Measurements from ENCODE around the gene MBNL2.

MBNL2 gene

DNA sequence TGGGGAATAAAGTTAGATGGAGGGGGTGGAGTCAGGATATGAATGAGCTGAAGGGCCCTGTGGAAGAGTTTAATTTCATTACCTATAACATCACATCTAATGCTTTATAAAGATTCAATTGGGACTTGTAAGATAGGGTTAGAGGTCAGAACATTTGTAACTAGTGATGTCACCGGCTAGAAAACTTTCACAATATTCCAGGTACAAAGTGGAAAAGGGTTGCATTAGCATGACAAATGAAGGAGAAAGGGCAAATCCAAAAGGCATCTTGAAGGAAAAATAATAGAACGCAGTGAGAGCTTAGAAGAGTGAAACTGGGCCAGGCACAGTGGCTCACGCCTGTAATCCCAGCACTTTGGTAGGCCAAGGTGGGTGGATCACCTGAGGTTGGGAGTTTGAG lies 7.6 kb downstream of the MBNL2 start:
- Histone ChIP-seq H3K4me1 (ENCODE audit: insufficient read depth, low read length) (peaks cover 23% of the 10 kb centered on the region), H3K27me3 (ENCODE audit: insufficient read depth, low read length) (no peaks in the 10 kb centered on the region), H3K36me3 (ENCODE audit: insufficient read depth, low read length) (no peaks in the 10 kb centered on the region), H3K4me3 (ENCODE audit: low read length) (no peak overlapping the region), H2AFZ (ENCODE audit: low read depth, low read length) (no peak overlapping the region), H3K9me3 (ENCODE audit: low read length) (peaks cover 8% of the 10 kb centered on the region)

DNA sequence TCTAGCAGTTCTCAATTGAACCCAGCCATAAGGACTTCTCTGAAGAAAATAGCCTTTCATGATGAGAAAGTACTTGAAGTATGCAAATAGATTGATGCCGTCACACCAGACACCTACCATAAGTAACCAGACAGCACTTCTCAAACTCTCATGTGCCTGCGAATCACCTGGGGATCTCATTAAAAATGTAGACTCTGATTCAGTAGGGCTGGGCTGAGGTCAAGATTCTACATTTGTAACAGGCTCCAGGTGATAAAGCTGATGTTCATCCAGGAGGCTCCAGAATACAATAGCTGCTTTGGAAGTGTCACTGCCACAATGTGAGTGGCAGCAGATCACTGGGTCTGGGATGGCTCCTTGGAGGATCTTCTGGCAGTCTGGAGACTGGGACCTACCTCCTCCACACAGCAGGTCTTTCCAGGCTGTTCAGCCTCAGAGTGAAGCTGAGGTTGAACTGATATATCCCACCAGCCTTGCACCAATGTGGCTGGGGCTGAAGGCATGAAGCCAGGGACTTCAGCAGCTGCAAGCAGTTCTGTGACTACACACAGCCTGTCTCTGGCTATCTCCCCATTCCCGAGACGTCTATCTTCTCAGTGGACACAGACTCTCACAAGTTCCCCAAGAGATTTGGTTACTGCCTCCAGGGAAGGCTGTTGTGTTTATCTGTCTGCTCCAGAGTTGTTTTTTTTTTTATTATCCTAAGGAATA lies 9.1 kb downstream of the MBNL2 start:
- Histone ChIP-seq H3K9me3 (ENCODE audit: low read length) (peaks cover 8% of the 10 kb centered on the region), H3K36me3 (ENCODE audit: insufficient read depth, low read length) (no peaks in the 10 kb centered on the region), H3K4me1 (ENCODE audit: insufficient read depth, low read length) (peaks cover 9% of the 10 kb centered on the region), H3K27me3 (ENCODE audit: insufficient read depth, low read length) (no peaks in the 10 kb centered on the region), H2AFZ (ENCODE audit: low read depth, low read length) (no peak overlapping the region), H3K4me3 (ENCODE audit: low read length) (no peak overlapping the region)

DNA sequence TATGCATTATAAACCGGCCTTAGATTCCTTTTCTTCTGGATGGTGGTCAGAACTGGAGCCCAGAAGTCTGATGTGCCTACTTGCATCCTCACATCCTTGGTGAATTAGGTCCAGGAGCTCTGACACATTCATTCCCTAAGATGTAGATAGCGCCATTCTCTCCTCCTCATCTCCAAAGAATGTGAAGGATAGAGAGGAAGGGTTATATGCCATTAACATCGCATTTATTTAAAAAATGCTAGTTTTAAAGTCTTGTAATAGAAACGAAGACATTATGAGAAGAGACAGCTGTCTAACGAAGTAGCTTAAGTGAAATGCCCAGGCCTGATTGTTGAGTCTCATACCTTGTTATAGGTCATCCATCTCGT lies 9.7 kb downstream of the MBNL2 start:
- no peaks in the 10 kb centered on the region for H3K36me3 ChIP-seq (ENCODE audit: insufficient read depth, low read length)
- no peaks in the 10 kb centered on the region for H3K27me3 ChIP-seq (ENCODE audit: insufficient read depth, low read length)
- no peak overlapping the region for H2AFZ ChIP-seq (ENCODE audit: low read depth, low read length)
- H3K4me3 ChIP-seq (ENCODE audit: low read length) = no peak overlapping the region
- peaks cover 5% of the 10 kb centered on the region for H3K4me1 ChIP-seq (ENCODE audit: insufficient read depth, low read length)
- H3K9me3 ChIP-seq (ENCODE audit: low read length) = peaks cover 8% of the 10 kb centered on the region

DNA sequence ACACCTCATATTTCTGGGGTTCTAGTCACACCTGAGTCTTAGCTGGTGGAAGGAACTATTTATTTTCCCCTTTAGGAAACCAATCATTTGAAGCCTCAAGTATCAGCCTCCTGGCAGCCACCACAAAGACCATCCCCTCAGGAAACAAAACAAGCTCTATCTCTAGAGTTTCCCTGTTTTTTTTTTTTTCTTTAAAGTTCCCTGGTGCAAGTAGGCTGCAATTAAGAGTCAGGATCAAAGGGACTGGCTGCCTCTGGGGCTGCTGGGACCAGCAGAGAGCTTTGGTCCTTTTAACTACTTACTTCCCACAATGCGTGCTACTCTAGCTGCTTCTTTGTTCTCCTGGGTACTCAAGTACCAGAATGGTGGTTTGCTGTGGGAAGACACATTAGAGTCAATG lies 11.4 kb downstream of the MBNL2 start:
- H3K36me3 ChIP-seq (ENCODE audit: insufficient read depth, low read length) = peaks cover 1% of the 10 kb centered on the region
- H3K9me3 ChIP-seq (ENCODE audit: low read length) = peaks cover 8% of the 10 kb centered on the region
- no peak overlapping the region for H3K4me3 ChIP-seq (ENCODE audit: low read length)
- no peaks in the 10 kb centered on the region for H3K27me3 ChIP-seq (ENCODE audit: insufficient read depth, low read length)
- H2AFZ ChIP-seq (ENCODE audit: low read depth, low read length) = no peak overlapping the region
- no peaks in the 10 kb centered on the region for H3K4me1 ChIP-seq (ENCODE audit: insufficient read depth, low read length)

DNA sequence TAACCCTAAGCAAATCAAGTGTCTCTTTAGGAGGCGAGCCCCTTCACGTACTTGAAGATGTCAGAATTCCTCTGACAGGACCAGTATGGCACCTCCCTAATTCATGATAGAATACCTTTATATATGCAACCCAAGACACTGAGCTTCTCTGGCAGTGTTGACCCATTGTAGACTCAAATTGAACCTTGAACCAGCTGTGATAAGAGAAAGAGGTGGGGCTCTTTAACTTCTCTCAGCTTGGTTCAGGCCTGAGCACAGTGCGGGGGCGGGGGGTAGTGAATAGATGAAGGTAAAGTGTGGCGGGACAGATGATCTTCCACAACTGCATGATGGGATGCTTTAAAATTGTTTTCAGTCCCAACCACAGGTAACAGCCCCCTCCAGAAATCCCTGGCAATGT lies 12.1 kb downstream of the MBNL2 start:
- peaks cover 8% of the 10 kb centered on the region for H3K9me3 ChIP-seq (ENCODE audit: low read length)
- no peak overlapping the region for H2AFZ ChIP-seq (ENCODE audit: low read depth, low read length)
- H3K36me3 ChIP-seq (ENCODE audit: insufficient read depth, low read length) = peaks cover 2% of the 10 kb centered on the region
- no peaks in the 10 kb centered on the region for H3K27me3 ChIP-seq (ENCODE audit: insufficient read depth, low read length)
- H3K4me1 ChIP-seq (ENCODE audit: insufficient read depth, low read length) = no peaks in the 10 kb centered on the region
- no peak overlapping the region for H3K4me3 ChIP-seq (ENCODE audit: low read length)

DNA sequence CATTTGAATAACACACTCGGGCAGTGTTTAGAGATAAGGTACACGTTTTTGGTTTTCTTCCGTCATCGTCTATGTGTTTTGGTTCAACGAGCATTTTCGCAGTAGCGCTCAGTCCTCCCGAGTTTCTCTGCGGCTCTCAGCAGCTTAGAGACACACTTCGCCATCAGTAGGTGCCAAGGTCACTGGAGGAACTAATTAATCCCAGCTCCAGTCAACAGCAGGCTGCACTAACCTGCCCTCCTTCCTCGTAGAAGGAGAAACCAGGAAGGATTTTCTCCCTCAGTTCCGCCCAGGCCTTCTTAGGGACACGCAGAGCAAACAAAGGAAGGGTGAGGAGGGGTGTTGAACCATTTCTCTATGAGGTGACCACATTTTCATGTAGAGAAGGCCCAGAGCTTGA lies 12.6 kb downstream of the MBNL2 start:
- no peak overlapping the region for H2AFZ ChIP-seq (ENCODE audit: low read depth, low read length)
- H3K36me3 ChIP-seq (ENCODE audit: insufficient read depth, low read length) = peaks cover 2% of the 10 kb centered on the region
- no peak overlapping the region for H3K4me3 ChIP-seq (ENCODE audit: low read length)
- H3K27me3 ChIP-seq (ENCODE audit: insufficient read depth, low read length) = no peaks in the 10 kb centered on the region
- H3K4me1 ChIP-seq (ENCODE audit: insufficient read depth, low read length) = no peaks in the 10 kb centered on the region
- H3K9me3 ChIP-seq (ENCODE audit: low read length) = peaks cover 8% of the 10 kb centered on the region

DNA sequence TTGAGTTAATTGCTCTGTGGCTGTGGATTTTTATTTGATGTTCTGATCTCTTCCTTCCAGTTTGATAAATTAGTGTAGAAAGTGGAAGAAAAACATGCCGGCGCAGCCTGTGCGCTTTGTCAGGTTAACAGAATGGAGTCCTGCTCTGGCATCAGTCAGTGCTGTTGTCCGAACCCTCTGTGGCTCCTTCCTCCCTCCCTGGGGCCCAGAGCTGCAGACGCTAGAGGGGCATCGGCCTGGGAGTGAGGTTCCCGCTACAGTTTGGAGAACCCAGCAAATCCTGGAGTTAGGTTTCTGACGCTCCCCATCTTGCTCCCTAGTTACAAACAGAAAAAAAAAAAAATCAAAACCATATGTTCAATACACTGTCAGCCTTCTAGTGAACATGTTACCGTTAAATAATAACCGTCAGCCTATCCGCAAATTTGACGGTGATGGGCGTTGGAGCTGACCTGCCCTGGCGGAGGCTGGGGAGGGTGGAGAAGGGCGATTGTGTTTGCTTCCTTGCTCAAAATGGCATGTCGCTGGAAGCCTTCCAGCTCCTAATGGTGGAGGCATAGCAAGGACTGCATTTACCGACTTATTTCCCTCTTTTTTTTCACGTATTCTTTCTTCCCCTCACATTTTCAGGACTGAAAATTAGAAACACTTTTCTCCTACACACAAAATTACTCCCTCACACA lies 13.6 kb downstream of the MBNL2 start:
- Histone ChIP-seq H3K4me1 (ENCODE audit: insufficient read depth, low read length) (no peaks in the 10 kb centered on the region), H3K4me3 (ENCODE audit: low read length) (no peak overlapping the region), H3K36me3 (ENCODE audit: insufficient read depth, low read length) (peaks cover 2% of the 10 kb centered on the region), H3K9me3 (ENCODE audit: low read length) (peaks cover 6% of the 10 kb centered on the region), H2AFZ (ENCODE audit: low read depth, low read length) (no peak overlapping the region), H3K27me3 (ENCODE audit: insufficient read depth, low read length) (no peaks in the 10 kb centered on the region)

DNA sequence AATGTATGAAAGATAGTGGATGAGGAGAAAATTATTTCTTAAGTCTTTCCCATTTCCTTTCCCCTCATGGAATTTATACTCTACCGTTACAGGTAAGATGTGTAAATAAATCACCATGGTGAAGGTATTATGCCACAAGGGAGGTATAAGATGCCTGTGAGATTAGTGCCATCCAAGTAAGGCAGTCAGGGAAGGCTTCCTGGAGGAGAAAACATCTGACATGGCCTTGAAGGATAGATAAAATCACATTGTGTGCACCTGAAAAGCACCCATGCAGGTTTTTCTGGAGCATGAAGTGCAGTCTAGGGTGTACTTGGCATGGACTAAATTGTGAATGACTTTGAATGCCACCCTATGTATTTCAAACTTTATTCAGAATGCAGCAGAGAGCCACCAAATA lies 15.3 kb downstream of the MBNL2 start:
- H2AFZ ChIP-seq (ENCODE audit: low read depth, low read length) = no peak overlapping the region
- H3K9me3 ChIP-seq (ENCODE audit: low read length) = peaks cover 6% of the 10 kb centered on the region
- no peaks in the 10 kb centered on the region for H3K4me1 ChIP-seq (ENCODE audit: insufficient read depth, low read length)
- peaks cover 2% of the 10 kb centered on the region for H3K36me3 ChIP-seq (ENCODE audit: insufficient read depth, low read length)
- no peaks in the 10 kb centered on the region for H3K27me3 ChIP-seq (ENCODE audit: insufficient read depth, low read length)
- no peak overlapping the region for H3K4me3 ChIP-seq (ENCODE audit: low read length)

DNA sequence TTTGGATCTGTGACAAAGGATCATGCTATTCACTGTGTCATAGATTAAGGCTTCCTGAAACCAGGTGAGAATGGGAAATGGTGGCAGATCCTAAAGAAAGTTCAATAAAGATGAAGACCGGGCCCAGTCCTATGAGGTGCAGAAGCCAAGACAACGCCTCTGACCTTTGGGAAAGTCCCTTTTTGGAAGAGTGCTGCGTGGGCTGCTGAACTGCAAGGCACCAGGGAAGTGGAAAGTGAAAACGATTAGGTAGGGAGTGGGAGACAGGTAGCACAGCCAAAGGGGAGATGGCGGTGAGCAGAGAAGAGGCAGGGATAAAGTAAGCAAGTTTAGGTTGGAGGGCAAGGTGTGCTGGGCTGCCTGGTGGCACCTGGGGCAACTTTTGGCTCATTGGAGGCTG lies 16.3 kb downstream of the MBNL2 start:
- Histone ChIP-seq H3K9me3 (ENCODE audit: low read length) (peaks cover 6% of the 10 kb centered on the region), H3K4me3 (ENCODE audit: low read length) (no peak overlapping the region), H2AFZ (ENCODE audit: low read depth, low read length) (no peak overlapping the region), H3K36me3 (ENCODE audit: insufficient read depth, low read length) (peaks cover 2% of the 10 kb centered on the region), H3K27me3 (ENCODE audit: insufficient read depth, low read length) (no peaks in the 10 kb centered on the region), H3K4me1 (ENCODE audit: insufficient read depth, low read length) (no peaks in the 10 kb centered on the region)

DNA sequence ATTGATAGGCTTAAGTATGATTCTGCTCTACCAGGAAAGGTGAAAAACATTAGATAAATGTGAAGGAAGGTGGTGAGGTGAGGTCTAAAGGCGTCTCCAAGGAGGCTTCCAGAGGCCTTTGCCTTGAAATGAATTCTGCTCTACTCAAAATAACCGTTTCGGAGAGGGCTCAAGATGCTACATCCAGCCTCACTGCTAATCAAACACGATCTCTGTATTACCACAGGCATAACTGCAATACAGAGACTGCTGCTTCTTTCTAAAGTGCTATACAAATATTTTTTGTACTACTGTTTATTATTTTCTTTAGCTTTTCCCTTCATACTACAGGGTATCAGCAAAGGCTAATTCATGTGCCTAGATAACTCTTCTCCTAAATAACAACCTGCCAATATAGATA lies 16.8 kb downstream of the MBNL2 start:
- peaks cover 2% of the 10 kb centered on the region for H3K36me3 ChIP-seq (ENCODE audit: insufficient read depth, low read length)
- H2AFZ ChIP-seq (ENCODE audit: low read depth, low read length) = no peak overlapping the region
- no peaks in the 10 kb centered on the region for H3K27me3 ChIP-seq (ENCODE audit: insufficient read depth, low read length)
- no peak overlapping the region for H3K4me3 ChIP-seq (ENCODE audit: low read length)
- peaks cover 2% of the 10 kb centered on the region for H3K4me1 ChIP-seq (ENCODE audit: insufficient read depth, low read length)
- H3K9me3 ChIP-seq (ENCODE audit: low read length) = peaks cover 5% of the 10 kb centered on the region

DNA sequence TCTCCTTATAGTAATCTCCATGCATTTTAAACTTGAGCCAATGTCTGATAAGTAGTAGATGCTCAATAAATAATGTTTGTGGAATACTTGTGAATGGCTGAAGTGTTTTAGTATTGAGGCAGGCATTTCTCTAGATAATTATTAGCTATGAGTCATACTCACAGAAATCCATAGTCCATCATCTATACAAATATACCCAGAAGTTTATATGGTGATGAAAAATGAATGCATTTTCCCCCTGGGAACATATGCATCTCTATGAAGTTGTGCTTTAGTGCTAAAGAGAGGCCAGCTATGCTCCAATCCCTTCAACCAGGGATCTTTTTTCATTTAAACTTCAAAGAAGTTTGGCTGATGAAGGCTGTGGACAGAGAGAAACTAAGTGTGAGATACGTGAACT lies 17.2 kb downstream of the MBNL2 start:
- H2AFZ ChIP-seq (ENCODE audit: low read depth, low read length) = no peak overlapping the region
- H3K27me3 ChIP-seq (ENCODE audit: insufficient read depth, low read length) = no peaks in the 10 kb centered on the region
- peaks cover 2% of the 10 kb centered on the region for H3K36me3 ChIP-seq (ENCODE audit: insufficient read depth, low read length)
- peaks cover 6% of the 10 kb centered on the region for H3K4me1 ChIP-seq (ENCODE audit: insufficient read depth, low read length)
- no peak overlapping the region for H3K4me3 ChIP-seq (ENCODE audit: low read length)
- peaks cover 2% of the 10 kb centered on the region for H3K9me3 ChIP-seq (ENCODE audit: low read length)

DNA sequence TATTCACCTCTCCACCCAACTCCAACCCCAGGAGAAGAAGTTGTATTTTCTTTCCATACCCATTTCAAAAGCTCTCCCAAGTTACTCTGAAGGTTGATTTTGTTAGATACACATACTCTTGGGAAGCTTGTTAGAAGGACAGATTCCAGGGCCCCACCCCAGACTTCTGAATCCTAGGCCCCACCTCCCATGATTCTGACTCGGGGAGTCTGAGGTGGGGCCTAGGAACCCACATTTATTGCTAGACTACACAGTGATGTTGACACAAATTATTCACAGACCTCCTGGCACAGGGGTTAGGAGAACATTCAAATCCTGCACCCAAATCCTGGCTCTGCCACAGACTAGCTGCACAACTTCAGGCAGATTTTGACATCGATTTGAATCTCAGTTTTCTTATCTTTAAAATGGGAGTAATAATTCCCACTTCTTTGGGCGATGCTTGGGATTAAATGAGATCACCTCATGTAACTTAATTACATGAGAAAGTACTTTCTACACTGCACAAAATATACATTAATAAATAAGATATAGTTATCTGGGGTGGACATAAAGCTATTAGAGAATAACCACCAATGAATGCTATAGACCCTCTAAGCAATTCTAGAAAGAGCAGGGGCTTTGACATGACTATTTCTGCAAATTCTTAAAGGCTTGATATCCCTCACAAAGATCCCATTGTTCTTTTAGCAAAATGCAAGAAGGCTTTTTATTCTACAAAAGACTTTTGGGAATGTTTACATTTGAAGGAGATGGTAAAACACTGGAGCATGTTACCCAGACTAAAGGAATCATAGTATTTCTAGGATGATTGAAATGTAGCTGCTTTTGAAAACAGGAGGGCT lies 18.0 kb downstream of the MBNL2 start:
- H3K36me3 ChIP-seq (ENCODE audit: insufficient read depth, low read length) = peaks cover 2% of the 10 kb centered on the region
- no peak overlapping the region for H3K4me3 ChIP-seq (ENCODE audit: low read length)
- H3K4me1 ChIP-seq (ENCODE audit: insufficient read depth, low read length) = peaks cover 6% of the 10 kb centered on the region
- H3K27me3 ChIP-seq (ENCODE audit: insufficient read depth, low read length) = no peaks in the 10 kb centered on the region
- H3K9me3 ChIP-seq (ENCODE audit: low read length) = no peaks in the 10 kb centered on the region
- H2AFZ ChIP-seq (ENCODE audit: low read depth, low read length) = no peak overlapping the region

Measured in neuron (in vitro differentiated cells).